ENCODE results near the gene IGSF9B.

IGSF9B gene

GRCh38 chr11:133925756-133926155, 31.0 kb downstream of the IGSF9B start:
- TF ChIP-seq CTCF (IDR thresholded peaks at IDR 0.05) = no peak

DNA sequence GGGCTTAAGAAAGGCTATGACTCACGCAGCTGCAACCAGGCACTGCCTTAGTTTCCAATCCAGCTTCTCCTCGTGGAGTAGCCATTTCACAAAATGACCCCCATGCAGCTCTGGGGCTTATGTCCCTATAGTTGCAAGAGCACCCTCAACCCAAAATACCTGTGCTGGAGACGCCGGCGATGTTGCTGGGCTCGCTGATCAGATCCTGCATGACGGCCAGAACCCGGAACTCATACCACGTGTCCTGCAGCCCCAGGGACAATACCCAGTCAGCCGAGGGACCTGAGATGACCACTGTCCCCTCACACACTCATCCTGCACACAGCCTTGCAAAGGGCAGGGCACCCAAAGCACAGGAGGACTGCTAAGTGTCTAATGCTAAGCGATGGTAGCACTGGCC, 32.1 kb downstream of the IGSF9B start:
- no peaks in the 10 kb centered on the region for H3K36me3 ChIP-seq (ENCODE audit: control insufficient read depth, insufficient read depth, low read length)
- no peak overlapping the region for H3K4me3 ChIP-seq (ENCODE audit: low read depth, low read length)
- H2AFZ ChIP-seq = no peak overlapping the region
- no peaks in the 10 kb centered on the region for H3K9me3 ChIP-seq (ENCODE audit: control insufficient read depth, low read length)
- H3K27ac ChIP-seq = no peak overlapping the region
- no peaks in the 10 kb centered on the region for H3K27me3 ChIP-seq (ENCODE audit: control insufficient read depth, insufficient read depth, low read length)
- no peak overlapping the region for H3K4me2 ChIP-seq (ENCODE audit: low read length)
- H3K9ac ChIP-seq = no peak overlapping the region
- no peaks in the 10 kb centered on the region for H3K79me2 ChIP-seq
- no peak for TF ChIP-seq CTCF (IDR thresholded peaks at IDR 0.05)
- H3K4me1 ChIP-seq = peaks cover 20% of the 10 kb centered on the region

More at GRCh38 chr11:133925756-133926155, 31.0 kb downstream of the IGSF9B start:
- no peaks in the 10 kb centered on the region for H3K27me3 ChIP-seq (ENCODE audit: control insufficient read depth, insufficient read depth, low read length)
- no peaks in the 10 kb centered on the region for H3K79me2 ChIP-seq
- H2AFZ ChIP-seq = no peak overlapping the region
- H3K27ac ChIP-seq = no peak overlapping the region
- no peak overlapping the region for H3K4me2 ChIP-seq (ENCODE audit: low read length)
- no peak overlapping the region for H3K4me3 ChIP-seq (ENCODE audit: low read depth, low read length)
- peaks cover 21% of the 10 kb centered on the region for H3K4me1 ChIP-seq
- no peak overlapping the region for H3K9ac ChIP-seq
- H3K9me3 ChIP-seq (ENCODE audit: control insufficient read depth, low read length) = no peaks in the 10 kb centered on the region
- no peaks in the 10 kb centered on the region for H3K36me3 ChIP-seq (ENCODE audit: control insufficient read depth, insufficient read depth, low read length)

GRCh38 chr11:133922078-133922870, 34.5 kb downstream of the IGSF9B start:
- Histone ChIP-seq H3K27me3 (ENCODE audit: control insufficient read depth, insufficient read depth, low read length) (no peaks in the 10 kb centered on the region), H2AFZ (no peak overlapping the region), H3K27ac (no peak overlapping the region), H3K79me2 (no peaks in the 10 kb centered on the region), H3K4me1 (no peaks in the 10 kb centered on the region), H3K4me3 (ENCODE audit: low read depth, low read length) (no peak overlapping the region), H3K36me3 (ENCODE audit: control insufficient read depth, insufficient read depth, low read length) (no peaks in the 10 kb centered on the region), H3K9ac (no peak overlapping the region), H3K9me3 (ENCODE audit: control insufficient read depth, low read length) (no peaks in the 10 kb centered on the region), H3K4me2 (ENCODE audit: low read length) (no peak overlapping the region)
- TF ChIP-seq CTCF (IDR thresholded peaks at IDR 0.05) = no peak

- Histone ChIP-seq H3K79me2 (no peaks in the 10 kb centered on the region), H3K4me1 (no peaks in the 10 kb centered on the region), H3K4me2 (ENCODE audit: low read length) (no peak overlapping the region), H3K9me3 (ENCODE audit: control insufficient read depth, low read length) (no peaks in the 10 kb centered on the region), H3K27me3 (ENCODE audit: control insufficient read depth, insufficient read depth, low read length) (no peaks in the 10 kb centered on the region), H2AFZ (no peak overlapping the region), H3K27ac (no peak overlapping the region), H3K4me3 (ENCODE audit: low read depth, low read length) (no peak overlapping the region), H3K9ac (no peak overlapping the region), H3K36me3 (ENCODE audit: control insufficient read depth, insufficient read depth, low read length) (no peaks in the 10 kb centered on the region)
- TF ChIP-seq CTCF (IDR thresholded peaks at IDR 0.05) = no peak
These were observed 35.3 kb downstream of the IGSF9B start for GRCh38 chr11:133921513-133921912.

DNA sequence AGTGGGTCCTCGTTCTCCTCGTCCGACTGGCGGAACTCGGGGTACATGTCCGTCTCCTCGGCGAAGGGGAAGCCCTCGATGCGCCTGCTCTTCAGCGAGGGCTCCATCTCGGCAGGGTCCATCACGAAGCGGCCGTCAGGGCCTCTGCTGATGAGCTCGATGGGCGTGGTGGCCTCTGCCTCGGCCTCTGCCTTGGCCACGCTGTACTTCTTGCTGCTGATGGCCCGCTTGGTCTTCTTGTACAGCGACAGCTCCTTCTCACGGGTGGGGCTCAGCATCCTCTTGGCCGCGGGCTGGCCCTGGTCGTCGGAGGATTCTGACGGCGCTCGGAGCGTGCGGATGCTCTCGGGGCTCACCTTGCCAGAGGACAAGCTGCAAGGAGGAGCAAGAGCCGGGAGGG, 35.7 kb downstream of the IGSF9B start:
- Histone ChIP-seq H3K79me2 (no peaks in the 10 kb centered on the region), H3K4me1 (no peaks in the 10 kb centered on the region), H3K4me2 (ENCODE audit: low read length) (no peak overlapping the region), H3K27ac (no peak overlapping the region), H2AFZ (no peak overlapping the region), H3K27me3 (ENCODE audit: control insufficient read depth, insufficient read depth, low read length) (no peaks in the 10 kb centered on the region), H3K9me3 (ENCODE audit: control insufficient read depth, low read length) (no peaks in the 10 kb centered on the region), H3K9ac (no peak overlapping the region), H3K4me3 (ENCODE audit: low read depth, low read length) (no peak overlapping the region), H3K36me3 (ENCODE audit: control insufficient read depth, insufficient read depth, low read length) (no peaks in the 10 kb centered on the region)
- no peak for TF ChIP-seq CTCF (IDR thresholded peaks at IDR 0.05)
